H9 (cell line): ENCODE results near the gene PLK3. TPM values are rescaled to one million over a fixed set of nuclear protein-coding genes. Genes with fewer than 3 reads are reported as not detected.
A peak's percentile ranks its signal among the peaks of the same experiment; 100 is the strongest.

ENCODE experiments used
- DNase-seq: peaks from one replicate; pipeline ENCODE4 v3.0.0-alpha.2; 2017
- H2AFZ ChIP-seq: one replicate; pipeline ENCODE4 v1.6.1; 2013; ENCODE audit warnings: mild to moderate bottlenecking, low read length, control low read depth, moderate library complexity
- H2AK5ac ChIP-seq: 2 replicates; pipeline ENCODE4 v1.6.1; 2013; ENCODE audit warnings: low read length, control low read depth, mixed read lengths; ENCODE audit not compliant: insufficient read length
- H2BK120ac ChIP-seq: one replicate; pipeline ENCODE4 v1.6.1; 2013; ENCODE audit warnings: low read depth, mild to moderate bottlenecking, low read length, control low read depth, inconsistent platforms; ENCODE audit not compliant: poor library complexity, severe bottlenecking
- H2BK12ac ChIP-seq: 2 replicates; pipeline ENCODE4 v1.6.1; 2013; ENCODE audit warnings: low read length, control low read depth, mixed read lengths, low read depth; ENCODE audit not compliant: insufficient read length
- H2BK15ac ChIP-seq: 2 replicates; pipeline ENCODE4 v1.6.1; 2013; ENCODE audit warnings: low read depth, low read length, control low read depth
- H2BK20ac ChIP-seq: one replicate; pipeline ENCODE4 v1.6.1; 2013; ENCODE audit warnings: low read depth, mild to moderate bottlenecking, low read length, control low read depth, inconsistent platforms; ENCODE audit not compliant: poor library complexity, severe bottlenecking
- H2BK5ac ChIP-seq: 2 replicates; pipeline ENCODE4 v1.6.1; 2013; ENCODE audit warnings: low read length, control low read depth, mixed read lengths; ENCODE audit not compliant: insufficient read length
- H3K14ac ChIP-seq: 2 replicates; pipeline ENCODE4 v1.6.1; 2013; ENCODE audit warnings: low read length, control low read depth; ENCODE audit not compliant: insufficient read depth
- H3K18ac ChIP-seq: 2 replicates; pipeline ENCODE4 v1.6.1; 2013; ENCODE audit warnings: low read depth, mild to moderate bottlenecking, mixed read lengths, low read length, control low read depth; ENCODE audit not compliant: insufficient read length
- H3K23ac ChIP-seq: 2 replicates; pipeline ENCODE4 v1.6.1; 2013; ENCODE audit warnings: low read length, control low read depth, mixed read lengths, low read depth; ENCODE audit not compliant: insufficient read length
- H3K23me2 ChIP-seq: 2 replicates; pipeline ENCODE4 v1.6.1; 2013; ENCODE audit warnings: low read depth, mild to moderate bottlenecking, mixed read lengths, low read length, control low read depth; ENCODE audit not compliant: insufficient read length, poor library complexity, severe bottlenecking
- H3K27ac ChIP-seq: 2 replicates; pipeline ENCODE4 v1.5.1; 2013; ENCODE audit warnings: low read length, control low read depth, mixed read lengths, low read depth; ENCODE audit not compliant: insufficient read length
- H3K27me3 ChIP-seq: 2 replicates; pipeline ENCODE4 v1.6.1; 2013; ENCODE audit warnings: low read length, control low read depth, inconsistent platforms; ENCODE audit not compliant: insufficient read depth
- H3K4ac ChIP-seq: 2 replicates; pipeline ENCODE4 v1.6.1; 2013; ENCODE audit warnings: low read depth, mild to moderate bottlenecking, control low read depth, inconsistent platforms, low read length, moderate library complexity
- H3K4me1 ChIP-seq: 2 replicates; pipeline ENCODE4 v1.6.1; 2013; ENCODE audit warnings: low read length, control low read depth, inconsistent platforms; ENCODE audit not compliant: insufficient read depth
- H3K4me2 ChIP-seq: 2 replicates; pipeline ENCODE4 v1.6.1; 2013; ENCODE audit warnings: low read length, control low read depth, mixed read lengths; ENCODE audit not compliant: insufficient read length, insufficient read depth
- H3K56ac ChIP-seq: 2 replicates; pipeline ENCODE4 v1.6.1; 2013; ENCODE audit warnings: low read depth, mild to moderate bottlenecking, mixed read lengths, low read length, control low read depth; ENCODE audit not compliant: insufficient read length
- H3K79me1 ChIP-seq: 2 replicates; pipeline ENCODE4 v1.6.1; 2013; ENCODE audit warnings: low read depth, mild to moderate bottlenecking, moderate library complexity, low read length, control low read depth, inconsistent platforms; ENCODE audit not compliant: insufficient read depth, poor library complexity, severe bottlenecking
- H3K79me2 ChIP-seq: 2 replicates; pipeline ENCODE4 v1.6.1; 2013; ENCODE audit warnings: low read length, control low read depth, inconsistent platforms; ENCODE audit not compliant: insufficient read depth
- H3K9ac ChIP-seq: 2 replicates; pipeline ENCODE4 v1.6.1; 2013; ENCODE audit warnings: low read length, control low read depth, mixed read lengths; ENCODE audit not compliant: insufficient read length; ENCODE audit errors: extremely low read depth
- H3K9me3 ChIP-seq: one replicate; pipeline ENCODE4 v1.6.1; 2013; ENCODE audit warnings: low read depth, low read length, inconsistent platforms; ENCODE audit not compliant: control insufficient read depth
- H3T11ph ChIP-seq: one replicate; pipeline ENCODE4 v1.6.1; 2013; ENCODE audit warnings: mild to moderate bottlenecking, low read length, control low read depth, inconsistent platforms
- H4K20me1 ChIP-seq: one replicate; pipeline ENCODE4 v1.6.1; 2013; ENCODE audit not compliant: control insufficient read depth, insufficient read length, insufficient read depth
- H4K5ac ChIP-seq: 2 replicates; pipeline ENCODE4 v1.6.1; 2013; ENCODE audit warnings: low read depth, mild to moderate bottlenecking, mixed read lengths, low read length, control low read depth; ENCODE audit not compliant: insufficient read length
- H4K8ac ChIP-seq: replicated peaks from 2 replicates; pipeline ENCODE4 v1.6.1; 2013; ENCODE audit warnings: low read length, control low read depth, mixed read lengths, low read depth; ENCODE audit not compliant: insufficient read length
- H4K91ac ChIP-seq: 2 replicates; pipeline ENCODE4 v1.6.1; 2013; ENCODE audit warnings: low read depth, mild to moderate bottlenecking, moderate library complexity, mixed read lengths, low read length, control low read depth; ENCODE audit not compliant: insufficient read length
- H3K27ac Mint-ChIP-seq, 3 experiments: 2 replicates in 2 of 3; 3 replicates in 1 of 3; pipeline ENCODE4 v1.8.0; 2020 to 2021; ENCODE audit warnings: mixed read lengths in 3 of 3, mild to moderate bottlenecking in 1 of 3, moderate library complexity in 1 of 3
- H3K27me3 Mint-ChIP-seq: 2 replicates; pipeline ENCODE4 v1.8.0; 2021; ENCODE audit warnings: low read depth, mild to moderate bottlenecking, moderate library complexity, mixed read lengths
- H3K36me3 Mint-ChIP-seq, 3 experiments: 2 replicates in 2 of 3; 3 replicates in 1 of 3; pipeline ENCODE4 v1.8.0; 2020 to 2021; ENCODE audit warnings: low read depth in 3 of 3, mixed read lengths in 3 of 3; ENCODE audit not compliant: insufficient read depth in 1 of 3
- H3K4me1 Mint-ChIP-seq, 2 experiments: 2 replicates each; pipeline ENCODE4 v1.8.0; 2020; ENCODE audit warnings: mixed read lengths in 2 of 2
- H3K4me3 Mint-ChIP-seq, 2 experiments: 2 replicates in 1 of 2; 3 replicates in 1 of 2; pipeline ENCODE4 v1.8.0; 2020 to 2021; ENCODE audit warnings: mild to moderate bottlenecking in 2 of 2, mixed read lengths in 2 of 2, moderate library complexity in 1 of 2
- H3K9me3 Mint-ChIP-seq, 2 experiments: 2 replicates in 1 of 2; 3 replicates in 1 of 2; pipeline ENCODE4 v1.8.0; 2020; ENCODE audit warnings: mild to moderate bottlenecking in 2 of 2, mixed read lengths in 2 of 2, moderate library complexity in 1 of 2
- whole genome bisulfite sequencing: extraction: QIAGEN DNeasy Blood & Tissue Kit; methylation state at CpG from one replicate; pipeline ENCODE4 v1.1.7; 2013; ENCODE audit warnings: missing lambda C conversion rate, low lambda C conversion rate, mixed read lengths; ENCODE audit not compliant: insufficient read length; ENCODE audit errors: extremely low coverage; 5-methylcytosine and 5-hydroxymethylcytosine counted together
- total RNA-seq: library from RNA; stranded (reverse); gene quantifications from 2 replicates; pipeline ENCODE4 v1.2.1, GENCODE V29; 2021
- TF ChIP-seq, protein P1 (sequence below): fragments of 200-600 bp; sonication (generic); conservative IDR thresholded peaks from 3 replicates; pipeline ENCODE4 v1.8.0; 2021; ENCODE audit warnings: antibody characterized with exemption, mild to moderate bottlenecking

PLK3 gene
- total RNA-seq, 1 experiment from 2014 or later, result 14.7 TPM

DNA sequence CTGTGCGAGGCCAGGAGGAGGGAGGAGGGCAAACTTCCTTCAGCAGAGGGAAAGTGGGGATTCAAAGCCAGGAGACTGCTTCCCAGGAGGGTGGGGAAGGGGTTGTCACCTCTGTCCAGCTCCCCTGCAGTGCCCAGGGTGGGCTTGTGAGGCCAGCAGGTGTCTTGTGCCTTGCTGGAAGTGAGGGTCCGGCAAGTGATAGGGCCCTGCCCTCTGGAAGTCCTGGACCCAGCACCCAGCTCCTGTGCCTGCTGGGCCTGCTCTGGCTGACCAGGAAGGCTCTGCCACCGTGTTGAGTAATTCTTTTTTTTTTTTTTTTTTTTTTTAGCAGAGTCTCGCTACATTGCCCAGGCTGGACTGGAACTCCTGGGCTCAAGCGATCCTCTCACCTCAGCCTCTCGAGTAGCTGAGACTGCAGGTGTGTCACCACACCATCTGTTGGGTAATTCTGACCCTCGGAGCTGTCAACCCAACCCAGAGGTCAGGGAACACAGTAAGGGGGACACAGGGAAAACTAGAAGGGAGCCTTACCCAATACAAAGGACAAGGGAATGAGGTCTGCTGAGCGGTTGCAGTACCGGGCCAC is 13.2 kb upstream of the PLK3 start:
- no peak overlapping the region; a peak in 1 of 7 replicates for H3K27ac Mint-ChIP-seq
- no CpG with 5 or more reads among the region's 9 CpGs for WGBS

More for the DNA sequence above, 13.2 kb upstream of the PLK3 start:
- Histone ChIP-seq H2AK5ac (no peak overlapping the region), H3T11ph (no peak overlapping the region), H3K4me1 (no peaks in the 10 kb centered on the region), H3K18ac (peak overlapping the region; percentile 1), H3K79me1 (no peaks in the 10 kb centered on the region), H4K20me1 (no peaks in the 10 kb centered on the region), H3K4ac (no peak overlapping the region), H2BK20ac (no peak overlapping the region), H3K14ac (peak overlapping the region; percentile 59), H4K8ac (no peak overlapping the region), H4K91ac (no peak overlapping the region), H3K9ac (no peak overlapping the region), H4K5ac (no peak overlapping the region), H2BK5ac (no peak overlapping the region), H3K27ac (no peak overlapping the region), H3K27me3 (no peaks in the 10 kb centered on the region), H2BK15ac (no peak overlapping the region), H3K4me2 (peak overlapping the region; percentile 51), H3K23me2 (peaks cover 9% of the 10 kb centered on the region), H2AFZ (no peak overlapping the region), H3K79me2 (no peaks in the 10 kb centered on the region), H3K56ac (no peak overlapping the region), H2BK12ac (no peak overlapping the region), H2BK120ac (no peak overlapping the region), H3K23ac (no peak overlapping the region), H3K9me3 (no peaks in the 10 kb centered on the region)
- Mint-ChIP-seq H3K27me3 (peaks cover 12% of the 10 kb centered on the region), H3K4me3 (peak overlapping the region; percentile 56 to 76), H3K9me3 (no peaks in the 10 kb centered on the region; a peak in 1 of 5 replicates), H3K4me1 (peaks cover 29 to 39% of the 10 kb centered on the region in 2 experiments), H3K36me3 (peaks cover 0 to 6% (median 0%) of the 10 kb centered on the region in 3 experiments; a peak in 3 of 7 replicates)
- DNase-seq, result no peak
- TF ChIP-seq, protein P1, sequence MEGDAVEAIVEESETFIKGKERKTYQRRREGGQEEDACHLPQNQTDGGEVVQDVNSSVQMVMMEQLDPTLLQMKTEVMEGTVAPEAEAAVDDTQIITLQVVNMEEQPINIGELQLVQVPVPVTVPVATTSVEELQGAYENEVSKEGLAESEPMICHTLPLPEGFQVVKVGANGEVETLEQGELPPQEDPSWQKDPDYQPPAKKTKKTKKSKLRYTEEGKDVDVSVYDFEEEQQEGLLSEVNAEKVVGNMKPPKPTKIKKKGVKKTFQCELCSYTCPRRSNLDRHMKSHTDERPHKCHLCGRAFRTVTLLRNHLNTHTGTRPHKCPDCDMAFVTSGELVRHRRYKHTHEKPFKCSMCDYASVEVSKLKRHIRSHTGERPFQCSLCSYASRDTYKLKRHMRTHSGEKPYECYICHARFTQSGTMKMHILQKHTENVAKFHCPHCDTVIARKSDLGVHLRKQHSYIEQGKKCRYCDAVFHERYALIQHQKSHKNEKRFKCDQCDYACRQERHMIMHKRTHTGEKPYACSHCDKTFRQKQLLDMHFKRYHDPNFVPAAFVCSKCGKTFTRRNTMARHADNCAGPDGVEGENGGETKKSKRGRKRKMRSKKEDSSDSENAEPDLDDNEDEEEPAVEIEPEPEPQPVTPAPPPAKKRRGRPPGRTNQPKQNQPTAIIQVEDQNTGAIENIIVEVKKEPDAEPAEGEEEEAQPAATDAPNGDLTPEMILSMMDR, result no peak
